B cell (primary cell): ENCODE results near the gene TREML2. TPM values are rescaled to one million over a fixed set of nuclear protein-coding genes. Genes with fewer than 3 reads are reported as not detected.
A peak's percentile ranks its signal among the peaks of the same experiment; 100 is the strongest.

ENCODE experiments used
- ATAC-seq: fragments of 200-7000 bp; cut with Tn5 transposase; one replicate; pipeline ENCODE4 v1.10.0; 2021; ENCODE audit warnings: low read depth, mild to moderate bottlenecking, moderate number of reproducible peaks, moderate library complexity
- CTCF ChIA-PET: fragments of 350-600 bp; sonication (Branson Sonifier 250); formaldehyde crosslinking; loops from one replicate; lab custom pipeline; 2021; ENCODE audit warnings: antibody characterized with exemption, inconsistent platforms; lab: Charles Lee
- POLR2A ChIA-PET: fragments of 350-600 bp; sonication (Branson Sonifier 250); formaldehyde crosslinking; loops from one replicate; lab custom pipeline; 2021; ENCODE audit warnings: antibody characterized with exemption; lab: Charles Lee
- DNase-seq: peaks from one replicate; pipeline ENCODE4 v3.0.0; 2013
- H2AFZ ChIP-seq: 2 replicates; pipeline ENCODE4 v1.6.1; 2012; ENCODE audit warnings: mild to moderate bottlenecking, low read depth, low read length; ENCODE audit not compliant: insufficient read depth, poor library complexity, severe bottlenecking
- H3K27ac ChIP-seq, 2 donors: 1 replicate in 1 of 2; 2 replicates in 1 of 2; pipeline ENCODE4 v1.5.1; 2012 to 2013; ENCODE audit warnings: low read length in 2 of 2, mild to moderate bottlenecking in 2 of 2, moderate library complexity in 1 of 2
- H3K27me3 ChIP-seq, 4 experiments: fragments of 200-600 bp in 1 of 4; sonication (generic) in 1 of 4; replicated peaks in 1 of 4; 1 replicate in 2 of 4; 2 replicates in 2 of 4; pipeline versions ENCODE4 v1.6.1 to v1.7.0; 2013 to 2016; ENCODE audit warnings: low read length in 3 of 4, mild to moderate bottlenecking in 2 of 4, mixed read lengths in 1 of 4, moderate library complexity in 1 of 4; ENCODE audit not compliant: insufficient read depth in 4 of 4, control insufficient read depth in 3 of 4; ENCODE audit errors: control extremely low read depth in 1 of 4
- H3K36me3 ChIP-seq, 2 experiments: replicated peaks in 1 of 2; 1 replicate in 1 of 2; 2 replicates in 1 of 2; pipeline versions ENCODE4 v1.6.1 to v1.7.1; 2013; ENCODE audit warnings: low read length in 1 of 2; ENCODE audit not compliant: insufficient read depth in 2 of 2, control insufficient read depth in 1 of 2; ENCODE audit errors: control extremely low read depth in 1 of 2, extremely low read depth in 1 of 2
- H3K4me1 ChIP-seq, 2 donors: fragments of 200-600 bp in 1 of 2; sonication (generic) in 1 of 2; 1 replicate in 1 of 2; 2 replicates in 1 of 2; pipeline versions ENCODE4 v1.5.1 to v1.6.1; 2013 to 2017; ENCODE audit warnings: low read length in 2 of 2; ENCODE audit not compliant: control insufficient read depth in 2 of 2, insufficient read depth in 2 of 2
- H3K4me2 ChIP-seq: replicated peaks from 2 replicates; pipeline ENCODE3; 2012; ENCODE audit warnings: mild to moderate bottlenecking, low read depth, low read length; ENCODE audit not compliant: poor library complexity, severe bottlenecking
- H3K4me3 ChIP-seq, 5 experiments: fragments of 200-600 bp in 1 of 5; sonication (generic) in 1 of 5; 1 replicate in 3 of 5; 2 replicates in 2 of 5; pipeline versions ENCODE4 v1.5.1 to v1.7.0; 2011 to 2016; ENCODE audit warnings: low read length in 4 of 5, mild to moderate bottlenecking in 4 of 5, low read depth in 2 of 5, control low read depth in 1 of 5, moderate library complexity in 1 of 5; ENCODE audit not compliant: insufficient read depth in 1 of 5; ENCODE audit errors: control extremely low read depth in 1 of 5, extremely low read depth in 1 of 5
- H3K79me2 ChIP-seq: fragments of 200-600 bp; sonication (generic); one replicate; pipeline ENCODE4 v1.6.0; 2016; ENCODE audit warnings: low read length; ENCODE audit not compliant: control insufficient read depth, insufficient read depth
- H3K9ac ChIP-seq: fragments of 200-600 bp; sonication (generic); 2 replicates; pipeline ENCODE4 v1.6.1; 2017; ENCODE audit warnings: mild to moderate bottlenecking, low read length, moderate library complexity
- H3K9me3 ChIP-seq, 3 donors: one replicate each; pipeline versions ENCODE4 v1.6.1 to v1.7.1; 2013; ENCODE audit warnings: low read length in 2 of 3; ENCODE audit not compliant: control insufficient read depth in 2 of 3, insufficient read depth in 1 of 3; ENCODE audit errors: control extremely low read depth in 1 of 3
- H4K20me1 ChIP-seq: 2 replicates; pipeline ENCODE4 v1.6.0; 2012; ENCODE audit warnings: mild to moderate bottlenecking, low read length; ENCODE audit not compliant: insufficient read depth, control insufficient read depth, poor library complexity, severe bottlenecking
- H3K27ac Mint-ChIP-seq: one replicate; pipeline ENCODE4 v1.8.0; 2021; ENCODE audit warnings: mixed read lengths
- H3K27me3 Mint-ChIP-seq: one replicate; pipeline ENCODE4 v1.8.0; 2021; ENCODE audit warnings: mixed read lengths
- H3K4me1 Mint-ChIP-seq: one replicate; pipeline ENCODE4 v1.8.0; 2021; ENCODE audit warnings: mixed read lengths
- H3K4me3 Mint-ChIP-seq: one replicate; pipeline ENCODE4 v1.8.0; 2021; ENCODE audit warnings: mixed read lengths
- H3K9me3 Mint-ChIP-seq: one replicate; pipeline ENCODE4 v1.8.0; 2022; ENCODE audit warnings: mixed read lengths; ENCODE audit not compliant: insufficient read depth
- EZH2 ChIP-seq: IDR thresholded peaks from 2 replicates; pipeline ENCODE4 v1.6.1; 2012; ENCODE audit warnings: borderline replicate concordance, low read depth, mild to moderate bottlenecking, moderate library complexity, low read length; ENCODE audit not compliant: insufficient read depth, poor library complexity, severe bottlenecking
- WGBS: methylation state at CpG from one replicate; pipeline ENCODE4 v1.1.5; 2013; ENCODE audit warnings: missing lambda C conversion rate; ENCODE audit not compliant: insufficient coverage; 5-methylcytosine and 5-hydroxymethylcytosine counted together
- intact Hi-C: fragments of 100-400 bp; cut with micrococcal nuclease; formaldehyde crosslinking; loops from one replicate; pipeline ENCODE4 v1.10.0; 2022
- polyA minus RNA-seq: library from RNA; depleted of rRNA, polyadenylated mRNA; stranded (reverse); fragments of >200 nt; gene quantifications from 2 replicates; pipeline ENCODE4 v1.2.3, GENCODE V29; 2012
- polyA plus RNA-seq: library from polyadenylated mRNA; depleted of rRNA; stranded (reverse); fragments of >200 nt; gene quantifications from 2 replicates; pipeline ENCODE4 v1.2.3, GENCODE V29; 2012
- total RNA-seq, 2 donors: library from RNA; stranded (reverse); fragments of 120-200 nt in 1 of 2; gene quantifications; 1 replicate in 1 of 2; 2 replicates in 1 of 2; pipeline versions ENCODE4 v1.2.3 to v1.2.4, GENCODE V29; 2013 to 2022
- TF ChIP-seq, protein P1 (sequence below): fragments of 200-600 bp; IDR thresholded peaks from one replicate; pipeline ENCODE4 v1.8.0; 2022; ENCODE audit warnings: antibody characterized with exemption, mild to moderate bottlenecking

The TREML2 gene, protein sequence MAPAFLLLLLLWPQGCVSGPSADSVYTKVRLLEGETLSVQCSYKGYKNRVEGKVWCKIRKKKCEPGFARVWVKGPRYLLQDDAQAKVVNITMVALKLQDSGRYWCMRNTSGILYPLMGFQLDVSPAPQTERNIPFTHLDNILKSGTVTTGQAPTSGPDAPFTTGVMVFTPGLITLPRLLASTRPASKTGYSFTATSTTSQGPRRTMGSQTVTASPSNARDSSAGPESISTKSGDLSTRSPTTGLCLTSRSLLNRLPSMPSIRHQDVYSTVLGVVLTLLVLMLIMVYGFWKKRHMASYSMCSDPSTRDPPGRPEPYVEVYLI
- total RNA-seq (9.6 and 10.3 TPM in 2 replicates), polyA plus RNA-seq (47.7 and 51.1 TPM in 2 replicates), polyA minus RNA-seq (57.7 and 94.6 TPM in 2 replicates)
- 66.8 TPM for total RNA-seq (2013)

DNA sequence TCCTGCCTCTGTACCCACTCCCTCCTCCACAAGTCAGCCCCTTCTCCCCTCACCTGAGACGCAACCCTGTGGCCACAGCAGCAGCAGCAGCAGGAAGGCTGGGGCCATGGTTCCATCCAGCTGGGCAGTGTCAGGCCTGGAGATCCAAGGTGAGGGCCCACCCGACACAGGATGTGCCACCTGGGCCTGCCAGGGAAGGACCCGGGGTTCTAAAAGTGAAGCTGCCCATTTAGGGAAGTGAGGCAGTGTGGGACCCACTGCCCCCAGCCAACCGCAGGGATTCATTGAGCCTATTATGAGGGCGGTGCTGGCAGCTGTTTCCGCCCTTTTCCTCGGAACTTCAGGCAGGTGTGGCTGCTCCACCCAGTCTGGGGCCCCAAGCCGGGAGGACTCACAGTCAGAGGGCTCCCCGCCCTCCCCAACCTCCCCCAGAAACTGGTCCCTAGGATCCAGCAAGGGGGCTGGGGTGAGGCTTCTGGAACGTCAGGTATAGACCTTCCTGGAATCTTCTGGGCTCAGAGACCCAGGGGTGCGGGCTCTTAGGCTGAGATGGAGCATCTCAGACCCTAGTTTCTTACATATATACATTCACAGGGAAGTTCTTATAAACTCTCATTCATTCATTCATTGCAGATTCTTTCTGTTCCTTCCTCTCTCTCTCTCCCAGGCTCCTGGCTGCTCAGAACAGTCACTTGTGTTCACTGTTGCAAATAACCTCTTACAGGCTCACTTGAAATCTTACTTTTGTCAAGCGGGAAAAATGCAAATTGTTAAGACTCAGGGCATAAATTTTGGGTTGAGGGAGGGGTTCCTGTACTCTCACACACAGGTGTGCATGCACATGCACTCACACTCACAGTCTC is at the start of gene TREML2:
Gene TREML2 (minus strand): TSS at position 249 of the 863 bp plus-strand sequence. CDS start 141 bp downstream, at position 108.
- peaks cover 11% of the 10 kb centered on the region for H4K20me1 ChIP-seq
- intact Hi-C loops = loop anchor here (1.0 to 2.0 kb wide), 3 partner anchors 18 to 129 kb away; partner anchors contain the start of genes NFYA and OARD1
- H3K27ac Mint-ChIP-seq = peak within 1 kb of the TSS; percentile 97
- H3K4me1 ChIP-seq = peaks cover 68 to 72% of the 10 kb centered on the region in 2 donors
- peaks cover 26% of the 10 kb centered on the region for H3K79me2 ChIP-seq
- peak within 1 kb of the TSS; percentile 80 for H3K4me2 ChIP-seq
- no peaks in the 10 kb centered on the region for H3K27me3 ChIP-seq
- H3K27ac ChIP-seq = peak within 1 kb of the TSS; percentile 90 to 94
- H3K9me3 Mint-ChIP-seq = no peaks in the 10 kb centered on the region
- peak within 1 kb of the TSS; percentile 41 for H2AFZ ChIP-seq
- peaks cover under 1 to 25% of the 10 kb centered on the region in 2 experiments for H3K36me3 ChIP-seq
- POLR2A ChIA-PET = interaction anchor here (1.1 kb wide), 1 partner anchor 129 kb away, joined by 5 read pairs; the partner anchor contains the start of gene OARD1
- 2% methylated on average over 8 of the region's 12 CpGs for WGBS
- peaks cover 73% of the 10 kb centered on the region for H3K4me1 Mint-ChIP-seq
- H3K27me3 Mint-ChIP-seq = no peaks in the 10 kb centered on the region
- DNase-seq (peak; percentile 81), ATAC-seq (peak; percentile 59)
- H3K4me3 ChIP-seq = peak within 1 kb of the TSS; percentile 46 to 62 (median 60)
- H3K9me3 ChIP-seq = peaks cover 0 to 3% (median 0%) of the 10 kb centered on the region in 3 donors
- TF ChIP-seq, protein P1, sequence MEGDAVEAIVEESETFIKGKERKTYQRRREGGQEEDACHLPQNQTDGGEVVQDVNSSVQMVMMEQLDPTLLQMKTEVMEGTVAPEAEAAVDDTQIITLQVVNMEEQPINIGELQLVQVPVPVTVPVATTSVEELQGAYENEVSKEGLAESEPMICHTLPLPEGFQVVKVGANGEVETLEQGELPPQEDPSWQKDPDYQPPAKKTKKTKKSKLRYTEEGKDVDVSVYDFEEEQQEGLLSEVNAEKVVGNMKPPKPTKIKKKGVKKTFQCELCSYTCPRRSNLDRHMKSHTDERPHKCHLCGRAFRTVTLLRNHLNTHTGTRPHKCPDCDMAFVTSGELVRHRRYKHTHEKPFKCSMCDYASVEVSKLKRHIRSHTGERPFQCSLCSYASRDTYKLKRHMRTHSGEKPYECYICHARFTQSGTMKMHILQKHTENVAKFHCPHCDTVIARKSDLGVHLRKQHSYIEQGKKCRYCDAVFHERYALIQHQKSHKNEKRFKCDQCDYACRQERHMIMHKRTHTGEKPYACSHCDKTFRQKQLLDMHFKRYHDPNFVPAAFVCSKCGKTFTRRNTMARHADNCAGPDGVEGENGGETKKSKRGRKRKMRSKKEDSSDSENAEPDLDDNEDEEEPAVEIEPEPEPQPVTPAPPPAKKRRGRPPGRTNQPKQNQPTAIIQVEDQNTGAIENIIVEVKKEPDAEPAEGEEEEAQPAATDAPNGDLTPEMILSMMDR = no peak
- no peak for TF ChIP-seq EZH2
- H3K9ac ChIP-seq = peak within 1 kb of the TSS; percentile 63
- H3K4me3 Mint-ChIP-seq = peak within 1 kb of the TSS; percentile 73
- CTCF ChIA-PET = interaction anchor here (0.7 to 1.8 kb wide), 7 partner anchors 9 to 128 kb away, joined by 3 to 11 read pairs (median 5); partner anchors contain the start of gene NFYA
